ENCODE results near the gene NSG2.

NSG2 gene

GRCh38 chr5:174046558-174046957 lies 1.1 kb downstream of the NSG2 start:
- Mint-ChIP-seq H3K27me3 (peaks cover 20 to 34% of the 10 kb centered on the region in 2 donors), H3K4me3 (no peak overlapping the region), H3K9me3 (peaks cover 0 to 8% of the 10 kb centered on the region in 2 donors), H3K36me3 (ENCODE audit: insufficient read depth) (no peaks in the 10 kb centered on the region), H3K27ac (no peak overlapping the region), H3K4me1 (ENCODE audit: low read depth in 2 of 2) (no peaks in the 10 kb centered on the region)
- DNase-seq: no peak
- ATAC-seq (replicated peaks): no peak

GRCh38 chr5:174047472-174048099 lies 2.1 kb downstream of the NSG2 start:
- Mint-ChIP-seq H3K4me1 (ENCODE audit: low read depth in 2 of 2) (no peaks in the 10 kb centered on the region), H3K27me3 (peaks cover 20 to 41% of the 10 kb centered on the region in 2 donors), H3K27ac (no peak overlapping the region), H3K36me3 (ENCODE audit: insufficient read depth) (no peaks in the 10 kb centered on the region), H3K4me3 (no peak overlapping the region), H3K9me3 (peaks cover 0 to 8% of the 10 kb centered on the region in 2 donors)
- ATAC-seq (replicated peaks) (no peak), DNase-seq (no peak)

GRCh38 chr5:174052636-174053035 lies 7.1 kb downstream of the NSG2 start:
- ATAC-seq (replicated peaks): no peak
- Mint-ChIP-seq H3K36me3 (ENCODE audit: insufficient read depth) (no peaks in the 10 kb centered on the region), H3K4me1 (ENCODE audit: low read depth in 2 of 2) (no peaks in the 10 kb centered on the region), H3K4me3 (no peak overlapping the region), H3K27me3 (peaks cover 10 to 27% of the 10 kb centered on the region in 2 donors), H3K27ac (no peak overlapping the region), H3K9me3 (peaks cover 0 to 2% of the 10 kb centered on the region in 2 donors)
- DNase-seq: no peak

- ATAC-seq (replicated peaks) (no peak), DNase-seq (no peak)
- Mint-ChIP-seq H3K4me3 (no peak overlapping the region), H3K36me3 (ENCODE audit: insufficient read depth) (no peaks in the 10 kb centered on the region), H3K27ac (no peak overlapping the region), H3K4me1 (ENCODE audit: low read depth in 2 of 2) (no peaks in the 10 kb centered on the region), H3K27me3 (peaks cover 18 to 29% of the 10 kb centered on the region in 2 donors), H3K9me3 (no peaks in the 10 kb centered on the region)
These were observed 8.4 kb downstream of the NSG2 start for GRCh38 chr5:174053905-174054304.

GRCh38 chr5:174056064-174056847 lies 10.8 kb downstream of the NSG2 start:
- Mint-ChIP-seq H3K4me1 (ENCODE audit: low read depth in 2 of 2) (no peaks in the 10 kb centered on the region), H3K27me3 (peaks cover 14 to 21% of the 10 kb centered on the region in 2 donors), H3K4me3 (no peak overlapping the region), H3K27ac (no peak overlapping the region), H3K36me3 (ENCODE audit: insufficient read depth) (no peaks in the 10 kb centered on the region), H3K9me3 (no peaks in the 10 kb centered on the region)
- no peak for ATAC-seq (replicated peaks)
- no peak for DNase-seq

- ATAC-seq (replicated peaks) (no peak), DNase-seq (no peak)
- Mint-ChIP-seq H3K27me3 (peaks cover 14% of the 10 kb centered on the region in 2 donors), H3K4me3 (no peak overlapping the region), H3K4me1 (ENCODE audit: low read depth in 2 of 2) (no peaks in the 10 kb centered on the region), H3K27ac (no peak overlapping the region), H3K36me3 (ENCODE audit: insufficient read depth) (no peaks in the 10 kb centered on the region), H3K9me3 (no peaks in the 10 kb centered on the region)
These were observed 11.7 kb downstream of the NSG2 start for GRCh38 chr5:174057206-174057605.

- no peak overlapping the region for H3K27ac Mint-ChIP-seq
These were observed 13.1 kb downstream of the NSG2 start for GRCh38 chr5:174058433-174059122.

GRCh38 chr5:174059247-174059646 lies 13.7 kb downstream of the NSG2 start:
- Mint-ChIP-seq H3K27ac (no peak overlapping the region), H3K4me3 (no peak overlapping the region), H3K4me1 (ENCODE audit: low read depth in 2 of 2) (no peaks in the 10 kb centered on the region), H3K36me3 (ENCODE audit: insufficient read depth) (no peaks in the 10 kb centered on the region), H3K27me3 (peaks cover 18 to 20% of the 10 kb centered on the region in 2 donors), H3K9me3 (no peaks in the 10 kb centered on the region)
- DNase-seq (no peak), ATAC-seq (replicated peaks) (no peak)

More at GRCh38 chr5:174058433-174059122, 13.1 kb downstream of the NSG2 start:
- H3K4me1 Mint-ChIP-seq (ENCODE audit: low read depth in 2 of 2): no peaks in the 10 kb centered on the region
- ATAC-seq (replicated peaks) (no peak), DNase-seq (no peak)
- no peaks in the 10 kb centered on the region for H3K9me3 Mint-ChIP-seq
- H3K27me3 Mint-ChIP-seq: peaks cover 14% of the 10 kb centered on the region in 2 donors
- H3K36me3 Mint-ChIP-seq (ENCODE audit: insufficient read depth): no peaks in the 10 kb centered on the region
- no peak overlapping the region for H3K4me3 Mint-ChIP-seq

- H3K36me3 Mint-ChIP-seq (ENCODE audit: insufficient read depth): no peaks in the 10 kb centered on the region
- ATAC-seq (replicated peaks): no peak
- no peak for DNase-seq
- no peak overlapping the region for H3K27ac Mint-ChIP-seq
- H3K27me3 Mint-ChIP-seq: peaks cover 26 to 33% of the 10 kb centered on the region in 2 donors
- no peaks in the 10 kb centered on the region for H3K4me1 Mint-ChIP-seq (ENCODE audit: low read depth in 2 of 2)
- H3K4me3 Mint-ChIP-seq: no peak overlapping the region
- no peaks in the 10 kb centered on the region for H3K9me3 Mint-ChIP-seq
These were observed 17.7 kb downstream of the NSG2 start for GRCh38 chr5:174063082-174063756.

- no peak for ATAC-seq (replicated peaks)
- no peak overlapping the region for H3K4me3 Mint-ChIP-seq
These were observed 18.7 kb downstream of the NSG2 start for GRCh38 chr5:174064171-174064570.

GRCh38 chr5:174065528-174066197 lies 20.2 kb downstream of the NSG2 start:
- peaks cover 3% of the 10 kb centered on the region for H3K36me3 Mint-ChIP-seq (ENCODE audit: insufficient read depth)
- no peak for ATAC-seq (replicated peaks)
- H3K27me3 Mint-ChIP-seq: peaks cover 22 to 44% of the 10 kb centered on the region in 2 donors
- H3K27ac Mint-ChIP-seq: no peak overlapping the region
- no peak for DNase-seq
- no peaks in the 10 kb centered on the region for H3K4me1 Mint-ChIP-seq (ENCODE audit: low read depth in 2 of 2)
- no peak overlapping the region for H3K4me3 Mint-ChIP-seq
- H3K9me3 Mint-ChIP-seq: no peaks in the 10 kb centered on the region

More at GRCh38 chr5:174064171-174064570, 18.7 kb downstream of the NSG2 start:
- Mint-ChIP-seq H3K9me3 (no peaks in the 10 kb centered on the region), H3K36me3 (ENCODE audit: insufficient read depth) (no peaks in the 10 kb centered on the region), H3K27me3 (peaks cover 22 to 40% of the 10 kb centered on the region in 2 donors), H3K27ac (no peak overlapping the region), H3K4me1 (ENCODE audit: low read depth in 2 of 2) (no peaks in the 10 kb centered on the region)
- no peak for DNase-seq

GRCh38 chr5:174067499-174067898 lies 22.0 kb downstream of the NSG2 start:
- Mint-ChIP-seq H3K36me3 (ENCODE audit: insufficient read depth) (peaks cover 3% of the 10 kb centered on the region), H3K4me1 (ENCODE audit: low read depth in 2 of 2) (no peaks in the 10 kb centered on the region), H3K27me3 (peaks cover 22 to 44% of the 10 kb centered on the region in 2 donors), H3K27ac (no peak overlapping the region), H3K9me3 (no peaks in the 10 kb centered on the region), H3K4me3 (no peak overlapping the region)
- ATAC-seq (replicated peaks): no peak
- DNase-seq: no peak

GRCh38 chr5:174071484-174071883 lies 26.0 kb downstream of the NSG2 start:
- Mint-ChIP-seq H3K4me1 (ENCODE audit: low read depth in 2 of 2) (no peaks in the 10 kb centered on the region), H3K36me3 (ENCODE audit: insufficient read depth) (peaks cover 6% of the 10 kb centered on the region), H3K4me3 (no peak overlapping the region), H3K9me3 (no peaks in the 10 kb centered on the region), H3K27me3 (peaks cover 5 to 24% of the 10 kb centered on the region in 2 donors), H3K27ac (no peak overlapping the region)
- ATAC-seq (replicated peaks): no peak
- DNase-seq: no peak
